Globus pallidus (tissue), 1 donor: Measurements from ENCODE around the gene SASH1.
A peak's percentile ranks its signal among the peaks of the same experiment; 100 is the strongest.

ENCODE experiments used
- DNase-seq: peaks from one replicate; pipeline ENCODE4 v3.0.0-alpha.2; 2015; ENCODE audit warnings: low spot score

Gene SASH1

GRCh38 chr6:148523048-148523447 lies 180.4 kb downstream of the SASH1 start:
- DNase-seq: no peak

- DNase-seq: no peak
These were observed 180.9 kb downstream of the SASH1 start for GRCh38 chr6:148523551-148523950.

GRCh38 chr6:148524471-148524882 lies 181.8 kb downstream of the SASH1 start:
- DNase-seq: no peak

- no peak for DNase-seq
These were observed 182.3 kb downstream of the SASH1 start for GRCh38 chr6:148524976-148525375.

GRCh38 chr6:148525453-148525852 lies 182.8 kb downstream of the SASH1 start:
- DNase-seq: no peak

- DNase-seq: no peak
These were observed 183.5 kb downstream of the SASH1 start for GRCh38 chr6:148526145-148526544.

GRCh38 chr6:148528292-148528691 lies 185.7 kb downstream of the SASH1 start:
- DNase-seq: peak; percentile 76

- no peak for DNase-seq
These were observed 186.4 kb downstream of the SASH1 start for GRCh38 chr6:148529010-148529409.

GRCh38 chr6:148530394-148530953 lies 187.8 kb downstream of the SASH1 start:
- DNase-seq: no peak

GRCh38 chr6:148530976-148531375 lies 188.3 kb downstream of the SASH1 start:
- no peak for DNase-seq

GRCh38 chr6:148532698-148533097 lies 190.1 kb downstream of the SASH1 start:
- no peak for DNase-seq

- no peak for DNase-seq
These were observed 190.9 kb downstream of the SASH1 start for GRCh38 chr6:148533309-148534107.

GRCh38 chr6:148534871-148535270 lies 192.2 kb downstream of the SASH1 start:
- no peak for DNase-seq

GRCh38 chr6:148535381-148535780 lies 192.7 kb downstream of the SASH1 start:
- no peak for DNase-seq

GRCh38 chr6:148535976-148536375 lies 193.3 kb downstream of the SASH1 start:
- DNase-seq: peak; percentile 85

- DNase-seq: peak; percentile 70
These were observed 195.9 kb downstream of the SASH1 start for GRCh38 chr6:148538261-148539190.

GRCh38 chr6:148543540-148543939 lies 200.9 kb downstream of the SASH1 start:
- no peak for DNase-seq

GRCh38 chr6:148544421-148544820 lies 201.8 kb downstream of the SASH1 start:
- no peak for DNase-seq

GRCh38 chr6:148545901-148546300 lies 203.3 kb downstream of the SASH1 start:
- no peak for DNase-seq

GRCh38 chr6:148547110-148547509 lies 204.5 kb downstream of the SASH1 start:
- DNase-seq: peak; percentile 68

GRCh38 chr6:148548065-148548748 lies 205.6 kb downstream of the SASH1 start:
- DNase-seq: peak; percentile 80

GRCh38 chr6:148548749-148549140 lies 206.1 kb downstream of the SASH1 start:
- no peak for DNase-seq
